H9 (cell line): Measurements from ENCODE around the gene EFCAB6. TPM values are rescaled to one million over a fixed set of nuclear protein-coding genes. Genes with fewer than 3 reads are reported as not detected.

Experiments
- DNase-seq: peaks from one replicate; pipeline ENCODE4 v3.0.0-alpha.2; 2017
- H2AFZ ChIP-seq: one replicate; pipeline ENCODE4 v1.6.1; 2013; ENCODE audit warnings: mild to moderate bottlenecking, low read length, control low read depth, moderate library complexity
- H2AK5ac ChIP-seq: 2 replicates; pipeline ENCODE4 v1.6.1; 2013; ENCODE audit warnings: low read length, control low read depth, mixed read lengths; ENCODE audit not compliant: insufficient read length
- H2BK120ac ChIP-seq: one replicate; pipeline ENCODE4 v1.6.1; 2013; ENCODE audit warnings: low read depth, mild to moderate bottlenecking, low read length, control low read depth, inconsistent platforms; ENCODE audit not compliant: poor library complexity, severe bottlenecking
- H2BK12ac ChIP-seq: 2 replicates; pipeline ENCODE4 v1.6.1; 2013; ENCODE audit warnings: low read length, control low read depth, mixed read lengths, low read depth; ENCODE audit not compliant: insufficient read length
- H2BK15ac ChIP-seq: 2 replicates; pipeline ENCODE4 v1.6.1; 2013; ENCODE audit warnings: low read depth, low read length, control low read depth
- H2BK20ac ChIP-seq: one replicate; pipeline ENCODE4 v1.6.1; 2013; ENCODE audit warnings: low read depth, mild to moderate bottlenecking, low read length, control low read depth, inconsistent platforms; ENCODE audit not compliant: poor library complexity, severe bottlenecking
- H2BK5ac ChIP-seq: 2 replicates; pipeline ENCODE4 v1.6.1; 2013; ENCODE audit warnings: low read length, control low read depth, mixed read lengths; ENCODE audit not compliant: insufficient read length
- H3K14ac ChIP-seq: 2 replicates; pipeline ENCODE4 v1.6.1; 2013; ENCODE audit warnings: low read length, control low read depth; ENCODE audit not compliant: insufficient read depth
- H3K18ac ChIP-seq: 2 replicates; pipeline ENCODE4 v1.6.1; 2013; ENCODE audit warnings: low read depth, mild to moderate bottlenecking, mixed read lengths, low read length, control low read depth; ENCODE audit not compliant: insufficient read length
- H3K23ac ChIP-seq: 2 replicates; pipeline ENCODE4 v1.6.1; 2013; ENCODE audit warnings: low read length, control low read depth, mixed read lengths, low read depth; ENCODE audit not compliant: insufficient read length
- H3K23me2 ChIP-seq: 2 replicates; pipeline ENCODE4 v1.6.1; 2013; ENCODE audit warnings: low read depth, mild to moderate bottlenecking, mixed read lengths, low read length, control low read depth; ENCODE audit not compliant: insufficient read length, poor library complexity, severe bottlenecking
- H3K27ac ChIP-seq: 2 replicates; pipeline ENCODE4 v1.5.1; 2013; ENCODE audit warnings: low read length, control low read depth, mixed read lengths, low read depth; ENCODE audit not compliant: insufficient read length
- H3K27me3 ChIP-seq: 2 replicates; pipeline ENCODE4 v1.6.1; 2013; ENCODE audit warnings: low read length, control low read depth, inconsistent platforms; ENCODE audit not compliant: insufficient read depth
- H3K4ac ChIP-seq: 2 replicates; pipeline ENCODE4 v1.6.1; 2013; ENCODE audit warnings: low read depth, mild to moderate bottlenecking, control low read depth, inconsistent platforms, low read length, moderate library complexity
- H3K4me1 ChIP-seq: 2 replicates; pipeline ENCODE4 v1.6.1; 2013; ENCODE audit warnings: low read length, control low read depth, inconsistent platforms; ENCODE audit not compliant: insufficient read depth
- H3K4me2 ChIP-seq: 2 replicates; pipeline ENCODE4 v1.6.1; 2013; ENCODE audit warnings: low read length, control low read depth, mixed read lengths; ENCODE audit not compliant: insufficient read length, insufficient read depth
- H3K56ac ChIP-seq: 2 replicates; pipeline ENCODE4 v1.6.1; 2013; ENCODE audit warnings: low read depth, mild to moderate bottlenecking, mixed read lengths, low read length, control low read depth; ENCODE audit not compliant: insufficient read length
- H3K79me1 ChIP-seq: 2 replicates; pipeline ENCODE4 v1.6.1; 2013; ENCODE audit warnings: low read depth, mild to moderate bottlenecking, moderate library complexity, low read length, control low read depth, inconsistent platforms; ENCODE audit not compliant: insufficient read depth, poor library complexity, severe bottlenecking
- H3K79me2 ChIP-seq: 2 replicates; pipeline ENCODE4 v1.6.1; 2013; ENCODE audit warnings: low read length, control low read depth, inconsistent platforms; ENCODE audit not compliant: insufficient read depth
- H3K9ac ChIP-seq: 2 replicates; pipeline ENCODE4 v1.6.1; 2013; ENCODE audit warnings: low read length, control low read depth, mixed read lengths; ENCODE audit not compliant: insufficient read length; ENCODE audit errors: extremely low read depth
- H3K9me3 ChIP-seq: one replicate; pipeline ENCODE4 v1.6.1; 2013; ENCODE audit warnings: low read depth, low read length, inconsistent platforms; ENCODE audit not compliant: control insufficient read depth
- H3T11ph ChIP-seq: one replicate; pipeline ENCODE4 v1.6.1; 2013; ENCODE audit warnings: mild to moderate bottlenecking, low read length, control low read depth, inconsistent platforms
- H4K20me1 ChIP-seq: one replicate; pipeline ENCODE4 v1.6.1; 2013; ENCODE audit not compliant: control insufficient read depth, insufficient read length, insufficient read depth
- H4K5ac ChIP-seq: 2 replicates; pipeline ENCODE4 v1.6.1; 2013; ENCODE audit warnings: low read depth, mild to moderate bottlenecking, mixed read lengths, low read length, control low read depth; ENCODE audit not compliant: insufficient read length
- H4K8ac ChIP-seq: replicated peaks from 2 replicates; pipeline ENCODE4 v1.6.1; 2013; ENCODE audit warnings: low read length, control low read depth, mixed read lengths, low read depth; ENCODE audit not compliant: insufficient read length
- H4K91ac ChIP-seq: 2 replicates; pipeline ENCODE4 v1.6.1; 2013; ENCODE audit warnings: low read depth, mild to moderate bottlenecking, moderate library complexity, mixed read lengths, low read length, control low read depth; ENCODE audit not compliant: insufficient read length
- H3K27ac Mint-ChIP-seq, 3 experiments: 2 replicates in 2 of 3; 3 replicates in 1 of 3; pipeline ENCODE4 v1.8.0; 2020 to 2021; ENCODE audit warnings: mixed read lengths in 3 of 3, mild to moderate bottlenecking in 1 of 3, moderate library complexity in 1 of 3
- H3K27me3 Mint-ChIP-seq: 2 replicates; pipeline ENCODE4 v1.8.0; 2021; ENCODE audit warnings: low read depth, mild to moderate bottlenecking, moderate library complexity, mixed read lengths
- H3K36me3 Mint-ChIP-seq, 3 experiments: 2 replicates in 2 of 3; 3 replicates in 1 of 3; pipeline ENCODE4 v1.8.0; 2020 to 2021; ENCODE audit warnings: low read depth in 3 of 3, mixed read lengths in 3 of 3; ENCODE audit not compliant: insufficient read depth in 1 of 3
- H3K4me1 Mint-ChIP-seq, 2 experiments: 2 replicates each; pipeline ENCODE4 v1.8.0; 2020; ENCODE audit warnings: mixed read lengths in 2 of 2
- H3K4me3 Mint-ChIP-seq, 2 experiments: 2 replicates in 1 of 2; 3 replicates in 1 of 2; pipeline ENCODE4 v1.8.0; 2020 to 2021; ENCODE audit warnings: mild to moderate bottlenecking in 2 of 2, mixed read lengths in 2 of 2, moderate library complexity in 1 of 2
- H3K9me3 Mint-ChIP-seq, 2 experiments: 2 replicates in 1 of 2; 3 replicates in 1 of 2; pipeline ENCODE4 v1.8.0; 2020; ENCODE audit warnings: mild to moderate bottlenecking in 2 of 2, mixed read lengths in 2 of 2, moderate library complexity in 1 of 2
- CTCF ChIP-seq: fragments of 200-600 bp; sonication (generic); conservative IDR thresholded peaks from 3 replicates; pipeline ENCODE4 v1.8.0; 2021; ENCODE audit warnings: antibody characterized with exemption, mild to moderate bottlenecking
- WGBS: extraction: QIAGEN DNeasy Blood & Tissue Kit; methylation state at CpG from one replicate; pipeline ENCODE4 v1.1.7; 2013; ENCODE audit warnings: missing lambda C conversion rate, low lambda C conversion rate, mixed read lengths; ENCODE audit not compliant: insufficient read length; ENCODE audit errors: extremely low coverage; 5-methylcytosine and 5-hydroxymethylcytosine counted together
- total RNA-seq: library from RNA; stranded (reverse); gene quantifications from 2 replicates; pipeline ENCODE4 v1.2.1, GENCODE V29; 2021

EFCAB6 gene
- total RNA-seq, 1 experiment from 2014 or later, result 0.31 TPM

- Mint-ChIP-seq H3K9me3 (peaks cover 19 to 34% of the 10 kb centered on the region in 2 experiments), H3K36me3 (peaks cover 2 to 16% (median 2%) of the 10 kb centered on the region in 3 experiments; a peak in 2 of 7 replicates), H3K27ac (no peak overlapping the region), H3K4me3 (no peak overlapping the region), H3K27me3 (peaks cover 11% of the 10 kb centered on the region), H3K4me1 (no peaks in the 10 kb centered on the region)
- no peak overlapping the region for H3K18ac ChIP-seq
- no peak for DNase-seq
- no peaks in the 10 kb centered on the region for H3K4me1 ChIP-seq
- H3K23me2 ChIP-seq, result no peaks in the 10 kb centered on the region
- H4K91ac ChIP-seq, result no peak overlapping the region
- H3K27ac ChIP-seq, result no peak overlapping the region
- H4K20me1 ChIP-seq, result no peaks in the 10 kb centered on the region
- H3T11ph ChIP-seq, result no peak overlapping the region
- no peak overlapping the region for H3K56ac ChIP-seq
- no peak overlapping the region for H2BK15ac ChIP-seq
- H3K9me3 ChIP-seq, result no peaks in the 10 kb centered on the region
- no peak overlapping the region for H4K8ac ChIP-seq
- H3K9ac ChIP-seq, result no peak overlapping the region
- no peak overlapping the region for H2BK5ac ChIP-seq
- H2BK12ac ChIP-seq, result no peak overlapping the region
- H3K79me1 ChIP-seq, result no peaks in the 10 kb centered on the region
- no peak overlapping the region for H2AK5ac ChIP-seq
- no peak overlapping the region for H3K14ac ChIP-seq
- no peak overlapping the region for H3K4ac ChIP-seq
- H3K27me3 ChIP-seq, result no peaks in the 10 kb centered on the region
- no CpG with 5 or more reads among the region's 16 CpGs for WGBS
- TF ChIP-seq CTCF, result no peak
- no peaks in the 10 kb centered on the region for H3K79me2 ChIP-seq
- no peak overlapping the region for H3K4me2 ChIP-seq
- no peak overlapping the region for H2AFZ ChIP-seq
- no peak overlapping the region for H4K5ac ChIP-seq
- no peak overlapping the region for H3K23ac ChIP-seq
- no peak overlapping the region for H2BK20ac ChIP-seq
- H2BK120ac ChIP-seq, result no peak overlapping the region
Measured at GRCh38 chr22:43497956-43498855, 313.9 kb downstream of the EFCAB6 start.
